Activated CD8-positive, alpha-beta T cell treated with anti-CD3 and anti-CD28 coated beads for 36 hours (primary cell): ENCODE results near the gene ASIC4. TPM values are rescaled to one million over a fixed set of nuclear protein-coding genes. Genes with fewer than 3 reads are reported as not detected.

Experiments used
- ATAC-seq: fragments of 200-7000 bp; cut with Tn5 transposase; one replicate; pipeline ENCODE4 v1.10.0; 2021; ENCODE audit warnings: mild to moderate bottlenecking, moderate library complexity
- CTCF ChIA-PET: fragments of 350-600 bp; sonication (Branson Sonifier 250); formaldehyde crosslinking; loops from one replicate; lab custom pipeline; 2021; ENCODE audit warnings: antibody characterized with exemption; lab: Charles Lee
- POLR2A ChIA-PET: fragments of 350-600 bp; sonication (Branson Sonifier 250); formaldehyde crosslinking; loops from one replicate; lab custom pipeline; 2021; ENCODE audit warnings: antibody characterized with exemption; lab: Charles Lee
- DNase-seq: peaks from one replicate; pipeline ENCODE4 v3.0.0-alpha.2; 2020
- H3K27ac Mint-ChIP-seq: one replicate; pipeline ENCODE4 v1.8.0; 2021; ENCODE audit warnings: mild to moderate bottlenecking, mixed read lengths
- H3K27me3 Mint-ChIP-seq: one replicate; pipeline ENCODE4 v1.8.0; 2021; ENCODE audit warnings: mixed read lengths
- H3K36me3 Mint-ChIP-seq: one replicate; pipeline ENCODE4 v1.8.0; 2021; ENCODE audit warnings: low read depth, mixed read lengths
- H3K4me1 Mint-ChIP-seq: one replicate; pipeline ENCODE4 v1.8.0; 2021; ENCODE audit warnings: low read depth, mixed read lengths
- H3K4me3 Mint-ChIP-seq: one replicate; pipeline ENCODE4 v1.8.0; 2021; ENCODE audit warnings: mild to moderate bottlenecking, moderate library complexity, mixed read lengths
- H3K9me3 Mint-ChIP-seq: one replicate; pipeline ENCODE4 v1.8.0; 2021; ENCODE audit warnings: mixed read lengths
- intact Hi-C: fragments of 100-400 bp; cut with micrococcal nuclease; formaldehyde crosslinking; loops from one replicate; pipeline ENCODE4 v1.10.0; 2022
- total RNA-seq, 2 experiments: library from RNA; stranded (reverse); gene quantifications; one replicate each; pipeline ENCODE4 v1.2.3, GENCODE V29; 2021
- TF ChIP-seq, protein P1 (sequence below): fragments of 200-600 bp; IDR thresholded peaks from one replicate; pipeline ENCODE4 v1.8.0; 2022; ENCODE audit warnings: antibody characterized with exemption, mild to moderate bottlenecking

ASIC4 gene
- total RNA-seq, 2 experiments from 2014 or later, result not detected

DNA sequence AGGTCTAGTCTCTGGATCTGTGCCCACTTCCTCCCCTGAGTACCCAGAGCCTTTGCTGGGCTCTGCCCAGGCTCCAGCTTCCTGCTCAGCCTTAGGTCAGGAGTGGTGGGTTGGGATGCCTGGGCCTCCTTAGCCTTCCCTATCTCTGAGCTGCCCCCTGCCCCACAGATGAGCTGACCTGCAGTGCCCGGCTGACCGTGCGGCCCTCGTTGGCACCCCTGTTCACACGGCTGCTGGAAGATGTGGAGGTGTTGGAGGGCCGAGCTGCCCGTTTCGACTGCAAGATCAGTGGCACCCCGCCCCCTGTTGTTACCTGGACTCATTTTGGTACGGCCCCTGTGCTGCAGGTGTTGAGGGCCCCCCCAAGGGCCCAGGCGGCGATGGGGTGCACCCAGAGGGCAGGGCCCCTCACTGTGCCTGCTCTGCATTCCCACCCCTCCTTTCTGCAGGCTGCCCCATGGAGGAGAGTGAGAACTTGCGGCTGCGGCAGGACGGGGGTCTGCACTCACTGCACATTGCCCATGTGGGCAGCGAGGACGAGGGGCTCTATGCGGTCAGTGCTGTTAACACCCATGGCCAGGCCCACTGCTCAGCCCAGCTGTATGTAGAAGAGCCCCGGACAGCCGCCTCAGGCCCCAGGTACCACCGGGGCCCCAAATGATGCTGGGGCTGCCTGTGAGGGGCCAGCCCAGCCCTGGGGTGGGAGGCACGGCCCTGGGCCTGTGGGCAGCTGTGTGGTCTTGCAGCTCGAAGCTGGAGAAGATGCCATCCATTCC is 45.7 kb upstream of the ASIC4 start:
- H3K4me3 Mint-ChIP-seq, result no peak overlapping the region
- no peaks in the 10 kb centered on the region for H3K4me1 Mint-ChIP-seq
- H3K36me3 Mint-ChIP-seq, result no peaks in the 10 kb centered on the region
- DNase-seq (no peak), ATAC-seq (no peak)
- TF ChIP-seq, protein P1, sequence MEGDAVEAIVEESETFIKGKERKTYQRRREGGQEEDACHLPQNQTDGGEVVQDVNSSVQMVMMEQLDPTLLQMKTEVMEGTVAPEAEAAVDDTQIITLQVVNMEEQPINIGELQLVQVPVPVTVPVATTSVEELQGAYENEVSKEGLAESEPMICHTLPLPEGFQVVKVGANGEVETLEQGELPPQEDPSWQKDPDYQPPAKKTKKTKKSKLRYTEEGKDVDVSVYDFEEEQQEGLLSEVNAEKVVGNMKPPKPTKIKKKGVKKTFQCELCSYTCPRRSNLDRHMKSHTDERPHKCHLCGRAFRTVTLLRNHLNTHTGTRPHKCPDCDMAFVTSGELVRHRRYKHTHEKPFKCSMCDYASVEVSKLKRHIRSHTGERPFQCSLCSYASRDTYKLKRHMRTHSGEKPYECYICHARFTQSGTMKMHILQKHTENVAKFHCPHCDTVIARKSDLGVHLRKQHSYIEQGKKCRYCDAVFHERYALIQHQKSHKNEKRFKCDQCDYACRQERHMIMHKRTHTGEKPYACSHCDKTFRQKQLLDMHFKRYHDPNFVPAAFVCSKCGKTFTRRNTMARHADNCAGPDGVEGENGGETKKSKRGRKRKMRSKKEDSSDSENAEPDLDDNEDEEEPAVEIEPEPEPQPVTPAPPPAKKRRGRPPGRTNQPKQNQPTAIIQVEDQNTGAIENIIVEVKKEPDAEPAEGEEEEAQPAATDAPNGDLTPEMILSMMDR, result no peak
- intact Hi-C loops, result no loop called here
- H3K9me3 Mint-ChIP-seq, result no peaks in the 10 kb centered on the region
- H3K27me3 Mint-ChIP-seq, result no peaks in the 10 kb centered on the region
- CTCF ChIA-PET, result interaction anchor here (1.0 to 1.6 kb wide), 2 partner anchors 41 to 61 kb away, joined by 3 to 6 read pairs; no protein-coding TSS in a partner anchor
- POLR2A ChIA-PET, result no interaction called here
- no peak overlapping the region for H3K27ac Mint-ChIP-seq

DNA sequence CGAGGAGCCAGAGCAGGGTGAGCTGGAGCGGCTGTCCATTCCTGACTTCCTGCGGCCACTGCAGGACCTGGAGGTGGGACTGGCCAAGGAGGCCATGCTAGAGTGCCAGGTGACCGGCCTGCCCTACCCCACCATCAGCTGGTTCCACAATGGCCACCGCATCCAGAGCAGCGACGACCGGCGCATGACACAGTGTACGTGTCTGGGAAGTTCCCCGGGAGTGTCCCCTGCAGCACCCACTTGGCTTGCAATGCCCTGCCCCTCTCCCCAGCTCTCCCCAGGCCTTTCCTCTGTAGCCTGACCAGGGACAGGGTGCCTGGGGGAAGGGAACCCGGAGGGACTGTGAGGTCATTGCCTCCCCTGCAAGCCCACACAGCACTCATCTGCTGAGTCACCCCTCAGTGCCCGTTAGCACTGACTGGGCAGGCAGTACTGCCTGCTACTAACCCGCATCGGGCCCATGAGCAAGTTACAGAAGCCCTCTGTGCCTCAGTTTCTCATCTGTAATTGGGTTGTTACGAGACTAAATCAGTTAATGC is 45.0 kb upstream of the ASIC4 start:
- ChIA-PET CTCF (interaction anchor here (0.7 to 2.0 kb wide), 3 partner anchors 8 to 61 kb away, joined by 3 to 6 read pairs (median 3); no protein-coding TSS in a partner anchor), POLR2A (no interaction called here)
- Mint-ChIP-seq H3K4me3 (no peak overlapping the region), H3K27me3 (no peaks in the 10 kb centered on the region), H3K27ac (no peak overlapping the region), H3K36me3 (no peaks in the 10 kb centered on the region), H3K9me3 (no peaks in the 10 kb centered on the region), H3K4me1 (no peaks in the 10 kb centered on the region)
- DNase-seq, result no peak
- intact Hi-C loops, result no loop called here
- ATAC-seq, result no peak
- TF ChIP-seq, protein P1, result no peak

DNA sequence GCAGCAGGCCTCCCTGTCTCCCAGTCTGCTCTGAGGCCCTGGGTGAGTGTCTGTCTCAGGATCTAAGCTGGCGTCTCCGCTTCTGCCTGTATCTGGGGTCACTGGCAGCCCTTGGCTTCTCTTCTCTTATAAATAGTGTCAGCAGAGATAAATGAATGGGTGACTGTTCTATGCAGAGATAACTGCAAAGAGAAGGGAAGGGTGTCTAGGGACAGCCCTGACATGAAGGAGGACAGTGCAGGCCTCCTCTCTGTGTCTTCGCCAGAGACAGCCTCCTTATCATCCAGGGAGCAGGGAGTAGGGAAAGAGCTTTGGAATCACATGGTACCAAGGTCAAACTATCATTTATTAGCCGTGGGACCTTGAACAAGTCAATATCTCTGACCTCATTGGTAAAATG is 43.9 kb upstream of the ASIC4 start:
- CTCF ChIA-PET, result interaction anchor here (1.2 to 2.0 kb wide), 3 partner anchors 39 to 68 kb away, joined by 3 to 6 read pairs (median 6); no protein-coding TSS in a partner anchor
- POLR2A ChIA-PET, result interaction anchor here (0.7 kb wide), 1 partner anchor 20 kb away, joined by 3 read pairs; no protein-coding TSS in a partner anchor
- H3K27ac Mint-ChIP-seq, result no peak overlapping the region
- no peaks in the 10 kb centered on the region for H3K36me3 Mint-ChIP-seq
- no peak overlapping the region for H3K4me3 Mint-ChIP-seq
- TF ChIP-seq, protein P1, result no peak
- H3K4me1 Mint-ChIP-seq, result no peaks in the 10 kb centered on the region
- no peaks in the 10 kb centered on the region for H3K27me3 Mint-ChIP-seq
- intact Hi-C loops, result no loop called here
- H3K9me3 Mint-ChIP-seq, result no peaks in the 10 kb centered on the region
- no peak for ATAC-seq
- no peak for DNase-seq

DNA sequence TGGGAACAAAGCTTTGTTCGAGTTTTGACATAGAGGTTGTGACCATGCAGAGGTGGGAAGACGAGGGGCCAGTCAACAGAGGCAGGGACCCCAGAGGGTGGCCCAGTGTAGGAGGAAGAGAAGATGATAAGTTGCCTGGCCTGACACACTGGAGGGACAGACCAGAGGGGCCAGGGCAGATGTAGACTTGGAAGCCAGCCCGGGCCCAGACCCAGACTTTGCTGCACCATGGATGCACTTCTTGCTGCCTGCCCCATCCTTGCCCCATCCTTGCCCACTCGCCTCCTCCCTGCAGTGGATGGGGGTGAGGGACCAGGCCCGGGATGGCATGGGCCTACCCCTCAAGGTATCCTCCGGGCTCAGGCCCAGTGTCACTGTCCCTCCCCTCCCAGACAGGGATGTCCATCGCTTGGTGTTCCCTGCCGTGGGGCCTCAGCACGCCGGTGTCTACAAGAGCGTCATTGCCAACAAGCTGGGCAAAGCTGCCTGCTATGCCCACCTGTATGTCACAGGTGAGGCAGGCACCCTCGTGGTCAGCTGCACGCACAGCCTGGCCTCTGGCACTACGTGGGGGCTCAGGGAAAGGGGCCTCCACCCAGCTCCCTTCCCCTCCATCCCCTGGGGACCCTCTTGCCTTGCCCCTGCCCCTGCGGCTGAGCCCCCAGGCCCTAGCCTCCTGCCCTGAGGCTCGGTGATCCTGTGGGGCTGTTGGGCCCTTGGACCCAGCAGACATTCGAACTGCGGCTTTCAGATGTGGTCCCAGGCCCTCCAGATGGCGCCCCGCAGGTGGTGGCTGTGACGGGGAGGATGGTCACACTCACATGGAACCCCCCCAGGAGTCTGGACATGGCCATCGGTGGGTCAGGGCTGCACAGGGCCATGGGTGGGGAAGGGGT is 42.6 kb upstream of the ASIC4 start:
- ATAC-seq (no peak), DNase-seq (no peak)
- Mint-ChIP-seq H3K9me3 (no peaks in the 10 kb centered on the region), H3K36me3 (no peaks in the 10 kb centered on the region), H3K4me1 (peaks cover 2% of the 10 kb centered on the region), H3K27me3 (no peaks in the 10 kb centered on the region), H3K4me3 (no peak overlapping the region), H3K27ac (no peak overlapping the region)
- ChIA-PET CTCF (interaction anchor here (0.9 to 2.8 kb wide), 5 partner anchors 9 to 69 kb away, joined by 3 to 13 read pairs (median 6); no protein-coding TSS in a partner anchor), POLR2A (interaction anchor here (0.6 kb wide), 1 partner anchor 14 kb away, joined by 3 read pairs; no protein-coding TSS in a partner anchor)
- TF ChIP-seq, protein P1, result no peak
- intact Hi-C loops, result no loop called here
